Type B pancreatic cell (in vitro differentiated cells): ENCODE results near the gene RASIP1. TPM values are rescaled to one million over a fixed set of nuclear protein-coding genes. Genes with fewer than 3 reads are reported as not detected.
A peak's percentile ranks its signal among the peaks of the same experiment; 100 is the strongest.
"Not testable (repeated sequence)": the region's sequence is repeated elsewhere in the genome, so short reads cannot be mapped to it uniquely, and the experiment has no call there.

Source experiments
- DNase-seq: peaks from one replicate; pipeline ENCODE4 v3.0.0; 2021; ENCODE audit warnings: mixed read lengths; ENCODE audit not compliant: unreplicated experiment; ENCODE audit errors: extremely low spot score
- H3K27ac Mint-ChIP-seq: 2 replicates; pipeline ENCODE4 v1.8.0; 2021; ENCODE audit warnings: mild to moderate bottlenecking, mixed read lengths
- H3K27me3 Mint-ChIP-seq: 2 replicates; pipeline ENCODE4 v1.8.0; 2021; ENCODE audit warnings: mixed read lengths
- H3K36me3 Mint-ChIP-seq: 2 replicates; pipeline ENCODE4 v1.8.0; 2021; ENCODE audit warnings: mixed read lengths
- H3K4me1 Mint-ChIP-seq: one replicate; pipeline ENCODE4 v1.8.0; 2021; ENCODE audit warnings: mixed read lengths; ENCODE audit not compliant: unreplicated experiment
- H3K4me3 Mint-ChIP-seq: 2 replicates; pipeline ENCODE4 v1.8.0; 2021; ENCODE audit warnings: mild to moderate bottlenecking, mixed read lengths
- H3K9me3 Mint-ChIP-seq: 2 replicates; pipeline ENCODE4 v1.8.0; 2021; ENCODE audit warnings: mixed read lengths
- CTCF ChIP-seq: fragments of 200-600 bp; sonication (generic); conservative IDR thresholded peaks from 2 replicates; pipeline ENCODE4 v1.5.0; 2021; ENCODE audit warnings: antibody characterized with exemption, mild to moderate bottlenecking
- total RNA-seq: library from RNA; stranded (reverse); gene quantifications from 2 replicates; pipeline ENCODE4 v1.2.1, GENCODE V29; 2021; ENCODE audit warnings: low replicate concordance

The RASIP1 gene
- total RNA-seq, 1 donor from 2014 or later, result 4.6 TPM

- Mint-ChIP-seq H3K27me3 (no peaks in the 10 kb centered on the region), H3K4me3 (peak overlapping the region; percentile 99), H3K9me3 (peaks cover 3% of the 10 kb centered on the region), H3K27ac (peak overlapping the region; percentile 98), H3K4me1 (peaks cover 25% of the 10 kb centered on the region), H3K36me3 (peaks cover 4% of the 10 kb centered on the region)
- DNase-seq, result no peak
- no peak for TF ChIP-seq CTCF
Observed at GRCh38 chr19:48720251-48720612, 20.2 kb downstream of the RASIP1 start.

GRCh38 chr19:48719263-48720171 is 20.9 kb downstream of the RASIP1 start, which contains the start of gene MAMSTR:
Gene MAMSTR (minus strand): TSS chr19:48719725. CDS start chr19:48719031, 694 bp downstream.
- H3K27me3 Mint-ChIP-seq, result no peaks in the 10 kb centered on the region
- no peak for TF ChIP-seq CTCF
- no peaks in the 10 kb centered on the region for H3K36me3 Mint-ChIP-seq
- DNase-seq, result no peak
- peak within 1 kb of the TSS; percentile 99 for H3K4me3 Mint-ChIP-seq
- no peaks in the 10 kb centered on the region for H3K9me3 Mint-ChIP-seq
- H3K4me1 Mint-ChIP-seq, result peaks cover 26% of the 10 kb centered on the region
- H3K27ac Mint-ChIP-seq, result peak within 1 kb of the TSS; percentile 98

GRCh38 chr19:48718711-48719231 is 21.6 kb downstream of the RASIP1 start:
- H3K27me3 Mint-ChIP-seq, result no peaks in the 10 kb centered on the region
- peaks cover 31% of the 10 kb centered on the region for H3K4me1 Mint-ChIP-seq
- no peak for TF ChIP-seq CTCF
- no peak for DNase-seq
- H3K36me3 Mint-ChIP-seq, result no peaks in the 10 kb centered on the region
- no peaks in the 10 kb centered on the region for H3K9me3 Mint-ChIP-seq
- H3K4me3 Mint-ChIP-seq, result peak overlapping the region; percentile 82
- peak overlapping the region; percentile 68 for H3K27ac Mint-ChIP-seq

- H3K36me3 Mint-ChIP-seq, H3K4me3 Mint-ChIP-seq, H3K27me3 Mint-ChIP-seq, H3K9me3 Mint-ChIP-seq, DNase-seq, H3K27ac Mint-ChIP-seq: not testable (repeated sequence)
- peaks cover 31% of the 10 kb centered on the region for H3K4me1 Mint-ChIP-seq
Observed at GRCh38 chr19:48718106-48718505, 22.3 kb downstream of the RASIP1 start.

GRCh38 chr19:48716562-48717291 is 23.7 kb downstream of the RASIP1 start:
- Mint-ChIP-seq H3K4me1 (peaks cover 37% of the 10 kb centered on the region), H3K4me3 (peak overlapping the region; percentile 77), H3K9me3 (no peaks in the 10 kb centered on the region), H3K27ac (peak overlapping the region; percentile 20), H3K27me3 (no peaks in the 10 kb centered on the region), H3K36me3 (no peaks in the 10 kb centered on the region)
- no peak for TF ChIP-seq CTCF
- DNase-seq, result no peak
